22Rv1 (cell line): ENCODE results near the gene CDC42BPG.

ENCODE experiments used
- CTCF ChIP-seq: fragments of 450-650 bp; IDR thresholded peaks from 2 replicates; pipeline ENCODE4 v1.5.1; 2017; ENCODE audit warnings: mild to moderate bottlenecking
- ZFX ChIP-seq: fragments of 450-650 bp; IDR thresholded peaks from 2 replicates; pipeline ENCODE4 v1.6.1; 2017; ENCODE audit warnings: antibody characterized with exemption, borderline replicate concordance

- TF ChIP-seq CTCF: no peak
- TF ChIP-seq ZFX: no peak
Measured at GRCh38 chr11:64805481-64805880, 39.0 kb downstream of the CDC42BPG start.
